Measurements from ENCODE around the gene ADISSP.

DNA sequence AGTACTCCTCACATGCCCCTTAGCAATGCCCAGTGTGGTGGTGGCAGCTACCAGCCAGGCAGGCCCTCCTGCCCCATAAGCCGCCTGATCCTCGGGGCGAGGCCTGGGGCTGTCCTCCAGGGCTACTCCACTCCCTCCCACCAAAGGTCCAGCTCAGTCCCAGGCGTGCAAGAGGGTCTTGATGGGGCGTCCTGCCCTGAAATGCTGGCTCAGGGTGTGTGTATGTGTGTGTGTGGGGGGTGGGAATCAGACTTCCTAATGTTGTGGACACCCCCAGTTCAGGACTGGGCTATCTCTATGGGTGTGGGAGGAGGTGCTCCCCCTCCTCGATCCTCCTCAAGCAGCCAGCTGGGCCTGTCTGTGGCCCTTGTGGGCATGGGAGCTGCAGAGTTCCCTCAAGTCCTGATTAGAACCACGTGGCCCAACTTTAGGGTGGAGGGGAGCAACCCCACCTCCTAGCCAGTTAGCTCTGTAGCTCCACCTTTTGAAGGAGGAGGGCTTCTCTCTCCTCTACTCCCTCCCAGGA is 27.6 kb downstream of the ADISSP start:
- TF ChIP-seq GATA2 (IDR thresholded peaks at IDR 0.05; ENCODE audit: low read depth, low read length) (no peak), GATA3 (IDR thresholded peaks at IDR 0.05; ENCODE audit: low read depth, low read length) (no peak)

Data from SH-SY5Y (cell line).